Endothelial cell of umbilical vein (primary cell): ENCODE results near the gene NARS2. TPM values are rescaled to one million over a fixed set of nuclear protein-coding genes. Genes with fewer than 3 reads are reported as not detected.

Experiments
- BruUV-seq: library from RNA; stranded (reverse); fragments of 400-500 nt; replicated peaks from 2 replicates; lab custom pipeline; 2021; lab: Mats Ljungman, UMichigan
- CTCF ChIA-PET: fragments of 300-600, 350-600 bp; sonication (Branson Sonifier 250); formaldehyde crosslinking; loops from one replicate; lab custom pipeline; 2021; ENCODE audit warnings: antibody characterized with exemption, inconsistent platforms; lab: Charles Lee
- POLR2A ChIA-PET: fragments of 300-600, 350-600 bp; sonication (Branson Sonifier 250); formaldehyde crosslinking; loops from one replicate; lab custom pipeline; 2021; ENCODE audit warnings: antibody characterized with exemption, inconsistent platforms; lab: Charles Lee
- DNase-seq: peaks from one replicate; pipeline ENCODE4 v3.0.0-alpha.2; 2011; ENCODE audit warnings: low read depth, low spot score
- FAIRE-seq: peaks from 2 replicates; lab custom pipeline; 2011; peaks lifted over from hg19 to GRCh38; lab: Jason Lieb, UNC
- H2AFZ ChIP-seq: 2 replicates; pipeline ENCODE4 v1.6.0; 2012; ENCODE audit warnings: low read depth, low read length, control low read depth, inconsistent platforms
- H3K27ac ChIP-seq: 2 replicates; pipeline ENCODE4 v1.5.1; 2011; ENCODE audit warnings: low read depth, mild to moderate bottlenecking, control low read depth, low read length, moderate library complexity; ENCODE audit not compliant: insufficient read depth
- H3K27me3 ChIP-seq, 2 experiments: 2 replicates each; pipeline versions ENCODE4 v1.6.0 to v1.6.1; 2011; ENCODE audit warnings: low read length in 2 of 2, mixed read lengths in 1 of 2; ENCODE audit not compliant: control insufficient read depth in 2 of 2, insufficient read depth in 2 of 2
- H3K36me3 ChIP-seq, 2 experiments: 2 replicates in 1 of 2; 3 replicates in 1 of 2; pipeline ENCODE4 v1.5.1; 2011; ENCODE audit warnings: low read length in 2 of 2, mild to moderate bottlenecking in 1 of 2, moderate library complexity in 1 of 2; ENCODE audit not compliant: control insufficient read depth in 2 of 2, insufficient read depth in 2 of 2; ENCODE audit errors: extremely low read depth in 1 of 2
- H3K4me1 ChIP-seq: 3 replicates; pipeline ENCODE4 v1.5.1; 2011; ENCODE audit warnings: mild to moderate bottlenecking, low read length; ENCODE audit not compliant: control insufficient read depth, insufficient read depth; ENCODE audit errors: extremely low read depth
- H3K4me2 ChIP-seq: 2 replicates; pipeline ENCODE4 v1.6.1; 2011; ENCODE audit warnings: low read length, control low read depth, mixed read lengths; ENCODE audit not compliant: insufficient read depth
- H3K4me3 ChIP-seq, 3 experiments: fragments of 200-600 bp in 1 of 3; sonication (generic), shearing (Covaris generic) in 1 of 3; replicated peaks in 1 of 3; 2 replicates each; pipeline ENCODE4 v1.5.1; 2011 to 2016; ENCODE audit warnings: control low read depth in 3 of 3, low read length in 3 of 3, mild to moderate bottlenecking in 2 of 3, inconsistent platforms in 1 of 3, low read depth in 1 of 3, moderate library complexity in 1 of 3; ENCODE audit not compliant: insufficient read depth in 1 of 3
- H3K79me2 ChIP-seq: 2 replicates; pipeline ENCODE4 v1.6.0; 2012; ENCODE audit warnings: low read length, inconsistent platforms; ENCODE audit not compliant: control insufficient read depth, insufficient read depth
- H3K9ac ChIP-seq: replicated peaks from 2 replicates; pipeline ENCODE3; 2011; ENCODE audit warnings: low read length, control low read depth; ENCODE audit not compliant: insufficient read depth; ENCODE audit errors: extremely low read depth
- H3K9me1 ChIP-seq: replicated peaks from 3 replicates; pipeline ENCODE4 v1.6.0; 2011; ENCODE audit warnings: mild to moderate bottlenecking, low read length; ENCODE audit not compliant: control insufficient read depth, insufficient read depth; ENCODE audit errors: extremely low read depth
- H3K9me3 ChIP-seq: replicated peaks from 2 replicates; pipeline ENCODE4 v1.5.1; 2012; ENCODE audit warnings: low read length, inconsistent platforms; ENCODE audit not compliant: control insufficient read depth, insufficient read depth
- H4K20me1 ChIP-seq: replicated peaks from 2 replicates; pipeline ENCODE3; 2011; ENCODE audit warnings: mild to moderate bottlenecking, low read length; ENCODE audit not compliant: control insufficient read depth, insufficient read depth; ENCODE audit errors: extremely low read depth
- EZH2 ChIP-seq: IDR thresholded peaks from 2 replicates; pipeline ENCODE4 v1.6.1; 2012; ENCODE audit warnings: borderline replicate concordance, low read depth, mild to moderate bottlenecking, moderate library complexity, low read length, inconsistent platforms; ENCODE audit not compliant: severe bottlenecking
- FOS ChIP-seq: IDR thresholded peaks from 2 replicates; pipeline ENCODE4 v1.6.1; 2011; ENCODE audit warnings: mild to moderate bottlenecking, low read length, moderate library complexity, borderline replicate concordance; ENCODE audit not compliant: insufficient read depth
- GATA2 ChIP-seq: IDR thresholded peaks from 2 replicates; pipeline ENCODE4 v1.7.0; 2011; ENCODE audit warnings: low read depth, mild to moderate bottlenecking, moderate library complexity, mixed read lengths, low read length; ENCODE audit not compliant: insufficient read length, insufficient read depth
- JUN ChIP-seq: IDR thresholded peaks from 2 replicates; pipeline ENCODE4 v1.6.1; 2011; ENCODE audit warnings: borderline replicate concordance, low read depth; ENCODE audit not compliant: insufficient read length, insufficient read depth
- MYC ChIP-seq: IDR thresholded peaks from one replicate; pipeline ENCODE4 v1.6.1; 2011; ENCODE audit warnings: mild to moderate bottlenecking, low read depth, low read length
- POLR2A ChIP-seq: IDR thresholded peaks from 2 replicates; pipeline ENCODE4 v1.6.1; 2012; ENCODE audit warnings: low read depth, mild to moderate bottlenecking, control low read depth, low read length
- POLR2AphosphoS5 ChIP-seq: IDR thresholded peaks from 2 replicates; pipeline ENCODE4 v1.6.1; 2012; ENCODE audit warnings: low read depth, mild to moderate bottlenecking, control low read depth, low read length, moderate library complexity; ENCODE audit not compliant: insufficient read depth
- dilution Hi-C: fragments of 300-500 bp; cut with MboI; formaldehyde crosslinking; loops from one replicate; pipeline ENCODE4 v1.15.0; 2019; ENCODE audit warnings: low sequenced_read_pairs; ENCODE audit not compliant: extremely low pct_ligation_motif_present
- intact Hi-C: fragments of 100-400 bp; cut with micrococcal nuclease; formaldehyde crosslinking; loops from one replicate; pipeline ENCODE4 v1.10.0; 2022
- polyA plus RNA-seq, 4 experiments: library from polyadenylated mRNA; depleted of rRNA in 3 of 4; stranded (reverse) in 3 of 4; unstranded in 1 of 4; fragments of >200 nt; gene quantifications; 2 replicates each; pipeline versions ENCODE4 v1.2.1 to v1.2.3, GENCODE V29; 2011 to 2012; ENCODE audit warnings: missing spikeins in 1 of 4
- total RNA-seq: library from RNA; stranded (reverse); gene quantifications from 2 replicates; pipeline ENCODE4 v1.2.3, GENCODE V29; 2021
- TF ChIP-seq, protein P1 (sequence below): IDR thresholded peaks from 2 replicates; pipeline ENCODE4 v1.6.1; 2011; ENCODE audit not compliant: insufficient read depth, insufficient read length
- TF ChIP-seq, protein P2 (sequence below), 2 donors: IDR thresholded peaks; 1 replicate in 1 of 2; 2 replicates in 1 of 2; pipeline ENCODE4 v1.5.1; 2011; ENCODE audit warnings: low read length in 2 of 2, mild to moderate bottlenecking in 2 of 2, moderate library complexity in 2 of 2, control low read depth in 1 of 2, inconsistent platforms in 1 of 2, low read depth in 1 of 2; ENCODE audit not compliant: insufficient read depth in 1 of 2; ENCODE audit errors: extremely low read depth in 1 of 2

NARS2 gene
- total and polyA plus RNA-seq, 2 donors (not counting 3 experiments of a cell fraction or from before 2014, with no cell fraction given) = 6.9 to 16.7 TPM

DNA sequence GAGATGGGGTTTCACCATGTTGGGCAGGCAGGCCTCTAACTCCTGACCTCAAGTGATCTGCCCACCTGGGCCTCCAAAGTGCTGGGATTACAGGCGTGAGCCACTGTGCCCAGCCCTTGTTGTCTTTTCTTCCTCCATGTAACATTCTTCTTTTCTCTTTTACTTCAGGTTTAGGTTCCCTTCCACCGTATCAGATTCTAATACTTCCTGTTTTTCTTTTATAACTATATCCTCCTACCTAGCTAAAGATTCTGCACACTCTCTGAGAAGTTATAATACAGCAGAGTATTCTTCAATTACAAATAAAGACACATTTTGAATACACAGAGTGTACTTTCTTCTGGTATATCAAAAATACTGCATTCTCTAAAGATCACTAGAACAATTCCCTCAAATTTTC, 123.8 kb downstream of the NARS2 start:
- dilution Hi-C loops (no loop called here), intact Hi-C loops (no loop called here)
- Histone ChIP-seq H3K4me1 (peaks cover 8% of the 10 kb centered on the region), H4K20me1 (no peaks in the 10 kb centered on the region), H3K9me1 (peaks cover 3% of the 10 kb centered on the region), H3K27ac (no peak overlapping the region), H3K4me2 (no peak overlapping the region), H3K27me3 (no peaks in the 10 kb centered on the region), H3K36me3 (peaks cover 0 to 3% of the 10 kb centered on the region in 2 experiments), H3K9me3 (no peaks in the 10 kb centered on the region), H3K4me3 (no peak overlapping the region), H3K79me2 (no peaks in the 10 kb centered on the region), H3K9ac (no peak overlapping the region), H2AFZ (no peak overlapping the region)
- DNase-seq (no peak), FAIRE-seq (no peak)
- CTCF ChIA-PET = no interaction called here
- BruUV-seq = no TSS peak
- TF ChIP-seq GATA2 (no peak), FOS (no peak), JUN (no peak), POLR2AphosphoS5 (no peak), EZH2 (no peak), MYC (no peak), POLR2A (no peak)
- TF ChIP-seq, protein P1, sequence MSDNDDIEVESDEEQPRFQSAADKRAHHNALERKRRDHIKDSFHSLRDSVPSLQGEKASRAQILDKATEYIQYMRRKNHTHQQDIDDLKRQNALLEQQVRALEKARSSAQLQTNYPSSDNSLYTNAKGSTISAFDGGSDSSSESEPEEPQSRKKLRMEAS = no peak
- TF ChIP-seq, protein P2, sequence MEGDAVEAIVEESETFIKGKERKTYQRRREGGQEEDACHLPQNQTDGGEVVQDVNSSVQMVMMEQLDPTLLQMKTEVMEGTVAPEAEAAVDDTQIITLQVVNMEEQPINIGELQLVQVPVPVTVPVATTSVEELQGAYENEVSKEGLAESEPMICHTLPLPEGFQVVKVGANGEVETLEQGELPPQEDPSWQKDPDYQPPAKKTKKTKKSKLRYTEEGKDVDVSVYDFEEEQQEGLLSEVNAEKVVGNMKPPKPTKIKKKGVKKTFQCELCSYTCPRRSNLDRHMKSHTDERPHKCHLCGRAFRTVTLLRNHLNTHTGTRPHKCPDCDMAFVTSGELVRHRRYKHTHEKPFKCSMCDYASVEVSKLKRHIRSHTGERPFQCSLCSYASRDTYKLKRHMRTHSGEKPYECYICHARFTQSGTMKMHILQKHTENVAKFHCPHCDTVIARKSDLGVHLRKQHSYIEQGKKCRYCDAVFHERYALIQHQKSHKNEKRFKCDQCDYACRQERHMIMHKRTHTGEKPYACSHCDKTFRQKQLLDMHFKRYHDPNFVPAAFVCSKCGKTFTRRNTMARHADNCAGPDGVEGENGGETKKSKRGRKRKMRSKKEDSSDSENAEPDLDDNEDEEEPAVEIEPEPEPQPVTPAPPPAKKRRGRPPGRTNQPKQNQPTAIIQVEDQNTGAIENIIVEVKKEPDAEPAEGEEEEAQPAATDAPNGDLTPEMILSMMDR (IDR thresholded peaks at IDR 0.05; ENCODE audit: extremely low read depth in 1 of 2, insufficient read depth in 1 of 2, low read depth in 1 of 2, low read length in 2 of 2) = no peak
- POLR2A ChIA-PET = no interaction called here
